Measurements from ENCODE around the gene TRDMT1.

Gene TRDMT1

DNA sequence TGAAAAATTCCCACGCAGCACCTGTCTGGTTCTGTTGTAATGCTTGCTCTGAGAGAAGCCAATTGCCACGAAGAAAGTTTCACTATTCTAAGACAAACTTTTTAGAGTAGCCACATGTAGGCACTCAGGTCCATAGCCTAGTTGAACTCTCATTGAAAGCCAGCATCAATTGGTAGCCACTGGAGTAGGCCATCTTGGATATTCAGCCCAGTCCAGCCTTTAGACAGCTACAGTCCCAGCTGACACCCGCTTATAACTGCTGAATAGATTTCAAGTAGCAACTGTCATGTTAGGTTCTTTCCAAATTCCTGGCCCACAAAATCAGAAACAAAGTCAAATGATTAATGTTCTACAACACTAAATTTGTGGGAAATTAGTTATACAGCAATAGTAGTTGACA, 103.5 kb downstream of the TRDMT1 start:
- DNase-seq (ENCODE audit: low read depth): no peak

Measured in stimulated activated CD8-positive, alpha-beta memory T cell treated with anti-CD3 and anti-CD28 coated beads, Interleukin-15, amount 100 ng/mL, for 24 hours (primary cell).